K562 (cell line): Measurements from ENCODE around the gene ZC3H13. TPM values are rescaled to one million over a fixed set of nuclear protein-coding genes. Genes with fewer than 3 reads are reported as not detected.

ENCODE experiments used
- ATAC-seq: fragments of 200-7000 bp; cut with Tn5 transposase; 3 replicates; pipeline ENCODE4 v1.9.1; 2020; ENCODE audit warnings: moderate library complexity
- BruUV-seq: library from RNA; stranded (reverse); fragments of 400-500 nt; replicated peaks from 2 replicates; lab custom pipeline; 2021; lab: Mats Ljungman, UMichigan
- CTCF ChIA-PET: fragments of 300-600 bp; formaldehyde crosslinking; extraction: SDS; loops from one replicate; lab custom pipeline; 2021; ENCODE audit warnings: low intra/inter-chr PET ratio; lab: Yijun Ruan, JAX
- POLR2A ChIA-PET: fragments of 300-600, 350-650 bp; sonication (Branson Sonifier 250); formaldehyde crosslinking; extraction: SDS; loops from one replicate; lab custom pipeline; 2021; ENCODE audit warnings: antibody characterized with exemption, inconsistent platforms; lab: Yijun Ruan, JAX
- DNase-seq, 4 experiments: peaks; one replicate each; pipeline versions ENCODE4 v3.0.0 to v3.0.0-alpha.2; 2011 to 2018; ENCODE audit warnings: low spot score in 3 of 4, mixed read lengths in 3 of 4; ENCODE audit errors: extremely low read depth in 1 of 4
- FAIRE-seq: peaks from 2 replicates; lab custom pipeline; 2011; peaks lifted over from hg19 to GRCh38; lab: Jason Lieb, UNC
- H2AFZ ChIP-seq: 2 replicates; pipeline ENCODE4 v1.6.0; 2011; ENCODE audit warnings: low read depth, low read length, control low read depth, inconsistent platforms
- H3K27ac ChIP-seq: fragments of 200-600 bp; 3 replicates; pipeline ENCODE4 v1.8.0; 2011; ENCODE audit warnings: low read depth, mild to moderate bottlenecking, control low read depth, inconsistent platforms, low read length, moderate library complexity, mixed read lengths; ENCODE audit errors: extremely low read depth
- H3K27me3 ChIP-seq, 2 experiments: fragments of 300-600 bp in 1 of 2; 2 replicates in 1 of 2; 3 replicates in 1 of 2; pipeline versions ENCODE4 v1.6.0 to v1.8.0; 2011; ENCODE audit warnings: inconsistent platforms in 2 of 2, low read length in 2 of 2, mild to moderate bottlenecking in 1 of 2, mixed read lengths in 1 of 2, moderate library complexity in 1 of 2; ENCODE audit not compliant: control insufficient read depth in 2 of 2, insufficient read depth in 2 of 2
- H3K36me3 ChIP-seq: fragments of 300-600 bp; 3 replicates; pipeline ENCODE4 v1.8.0; 2011; ENCODE audit warnings: mild to moderate bottlenecking, low read length, inconsistent platforms; ENCODE audit not compliant: control insufficient read depth, insufficient read depth
- H3K4me1 ChIP-seq, 2 experiments: fragments of 200-600 bp in 1 of 2; replicated peaks in 1 of 2; 2 replicates in 1 of 2; 3 replicates in 1 of 2; pipeline versions ENCODE4 v1.5.1 to v1.8.0; 2011; ENCODE audit warnings: inconsistent platforms in 2 of 2, low read length in 2 of 2, mild to moderate bottlenecking in 1 of 2, mixed read lengths in 1 of 2, moderate library complexity in 1 of 2; ENCODE audit not compliant: control insufficient read depth in 2 of 2, insufficient read depth in 2 of 2
- H3K4me2 ChIP-seq: 2 replicates; pipeline ENCODE4 v1.6.1; 2011; ENCODE audit warnings: low read length, control low read depth, inconsistent platforms, mixed read lengths; ENCODE audit not compliant: insufficient read depth
- H3K4me3 ChIP-seq: fragments of 200-600 bp; sonication (generic), shearing (Covaris generic); 2 replicates; pipeline ENCODE4 v1.5.1; 2016; ENCODE audit warnings: control low read depth, inconsistent platforms
- H3K79me2 ChIP-seq: fragments of 200-600 bp; 3 replicates; pipeline ENCODE4 v1.8.0; 2011; ENCODE audit warnings: low read length, inconsistent platforms; ENCODE audit not compliant: control insufficient read depth, insufficient read depth
- H3K9ac ChIP-seq, 2 experiments: 2 replicates each; pipeline versions ENCODE4 v1.6.0 to v1.6.1; 2011; ENCODE audit warnings: low read depth in 2 of 2, low read length in 2 of 2, control low read depth in 1 of 2, inconsistent platforms in 1 of 2, mild to moderate bottlenecking in 1 of 2, mixed read lengths in 1 of 2; ENCODE audit not compliant: insufficient read depth in 1 of 2
- H3K9me1 ChIP-seq: one replicate; pipeline ENCODE4 v1.6.0; 2011; ENCODE audit warnings: inconsistent platforms, mild to moderate bottlenecking, low read length, moderate library complexity; ENCODE audit not compliant: control insufficient read depth, insufficient read depth
- H3K9me3 ChIP-seq: replicated peaks from 2 replicates; pipeline ENCODE4 v1.5.1; 2011; ENCODE audit warnings: low read depth, low read length, inconsistent platforms; ENCODE audit not compliant: control insufficient read depth, insufficient read depth
- H4K20me1 ChIP-seq: replicated peaks from 2 replicates; pipeline ENCODE4 v1.6.1; 2011; ENCODE audit warnings: low read length, inconsistent platforms, mixed read lengths; ENCODE audit not compliant: control insufficient read depth, insufficient read depth
- ARID3A ChIP-seq: IDR thresholded peaks from 2 replicates; pipeline ENCODE4 v1.6.1; 2012; ENCODE audit warnings: low read depth, low read length, improper control_type of control experiment, borderline replicate concordance
- BACH1 ChIP-seq: fragments of 200-800 bp; sonication (Bioruptor generic); IDR thresholded peaks from 2 replicates; pipeline ENCODE4 v1.6.1; 2016; ENCODE audit warnings: missing genetic modification characterization, missing compliant biosample characterization
- CEBPB ChIP-seq: fragments of 450-650 bp; IDR thresholded peaks from 2 replicates; pipeline ENCODE4 v1.6.1; 2016; ENCODE audit warnings: missing genetic modification characterization, missing compliant biosample characterization
- ETV1 ChIP-seq: fragments of 450-650 bp; conservative IDR thresholded peaks from 2 replicates; pipeline ENCODE4 v1.6.1; 2016; ENCODE audit warnings: missing genetic modification characterization, control low read depth, low read depth, missing compliant biosample characterization
- GABPB1 ChIP-seq: sonication (generic); formaldehyde crosslinking; IDR thresholded peaks from 2 replicates; pipeline ENCODE4 v1.8.0; 2022; ENCODE audit warnings: mild to moderate bottlenecking, missing genetic modification reagents
- KDM2B ChIP-seq: fragments of 250-450 bp; sonication (Bioruptor Pico); IDR thresholded peaks from 2 replicates; pipeline ENCODE4 v1.8.0; 2021; ENCODE audit warnings: mild to moderate bottlenecking, moderate library complexity
- NR4A1 ChIP-seq, 2 experiments: fragments of 250-450 bp in 1 of 2; fragments of 450-650 bp in 1 of 2; sonication (Bioruptor Pico) in 1 of 2; IDR thresholded peaks; 2 replicates each; pipeline versions ENCODE4 v1.4.0 to v1.6.1; 2016 to 2020; ENCODE audit warnings: mild to moderate bottlenecking in 2 of 2, missing compliant biosample characterization in 1 of 2, missing genetic modification characterization in 1 of 2, moderate library complexity in 1 of 2
- PHF8 ChIP-seq: fragments of 200-600 bp; sonication (generic); IDR thresholded peaks from 2 replicates; pipeline ENCODE4 v1.6.1; 2012; ENCODE audit warnings: mixed run types, mild to moderate bottlenecking, inconsistent platforms, low read length, moderate library complexity, borderline replicate concordance
- SETDB1 ChIP-seq: IDR thresholded peaks from one replicate; pipeline ENCODE4 v1.6.1; 2012; ENCODE audit warnings: low read length, control low read depth, inconsistent platforms
- SOX6 ChIP-seq: fragments of 450-650 bp; IDR thresholded peaks from 2 replicates; pipeline ENCODE4 v1.6.1; 2014; ENCODE audit warnings: mild to moderate bottlenecking
- STAT5A ChIP-seq: IDR thresholded peaks from 2 replicates; pipeline ENCODE4 v1.6.1; 2012; ENCODE audit warnings: low read length, inconsistent platforms, borderline replicate concordance
- TAF9B ChIP-seq: fragments of 450-650 bp; IDR thresholded peaks from 2 replicates; pipeline ENCODE4 v1.6.1; 2018; ENCODE audit warnings: mild to moderate bottlenecking; ENCODE audit not compliant: partially characterized antibody
- ZKSCAN1 ChIP-seq: fragments of 150-350 bp; IDR thresholded peaks from 2 replicates; pipeline ENCODE4 v1.6.1; 2016; ENCODE audit warnings: low read depth, low read length
- ZNF175 ChIP-seq: fragments of 200-800 bp; sonication (Bioruptor generic); IDR thresholded peaks from 2 replicates; pipeline ENCODE4 v1.6.1; 2016; ENCODE audit warnings: low read depth, mild to moderate bottlenecking, missing genetic modification characterization, missing compliant biosample characterization
- ZNF766 ChIP-seq: fragments of 200-800 bp; sonication (Bioruptor generic); conservative IDR thresholded peaks from 2 replicates; pipeline ENCODE4 v1.6.1; 2016; ENCODE audit warnings: missing genetic modification characterization, missing compliant biosample characterization
- in situ Hi-C: fragments of 300-500 bp; cut with MboI; formaldehyde crosslinking; loops from 4 replicates; pipeline ENCODE4 v1.15.0; 2018; ENCODE audit warnings: inconsistent platforms, mixed read lengths
- intact Hi-C: fragments of 100-400 bp; cut with micrococcal nuclease; formaldehyde crosslinking; loops from 2 replicates; pipeline ENCODE4 v1.14.2; 2022
- polyA plus RNA-seq, 8 experiments: library from polyadenylated mRNA; depleted of rRNA in 4 of 8; stranded (reverse) in 5 of 8; unstranded in 3 of 8; fragments of >200 nt; fragmentation: Nextera tagmentation in 2 of 8; fragmentation: Illumina TruSeq in 1 of 8; extraction: Ambion mirVana in 2 of 8; extraction: Trizol in 1 of 8; gene quantifications; 2 replicates each; pipeline versions ENCODE4 v1.2.1 to v1.2.3, GENCODE V29; 2011 to 2014; ENCODE audit warnings: inconsistent platforms in 1 of 8, missing spikeins in 1 of 8
- total RNA-seq, 7 experiments: library from RNA; depleted of rRNA in 6 of 7; stranded (reverse); fragments of >200 nt in 6 of 7; fragmentation: Illumina TruSeq in 2 of 7; extraction: Trizol in 2 of 7; gene quantifications; 2 replicates each; pipeline versions ENCODE4 v1.2.1 to v1.2.3, GENCODE V29; 2011 to 2021; ENCODE audit warnings: low replicate concordance in 1 of 7
- TF ChIP-seq, protein P1 (sequence below): IDR thresholded peaks from 2 replicates; pipeline ENCODE4 v1.6.1; 2016; ENCODE audit warnings: missing genetic modification characterization, missing compliant biosample characterization
- TF ChIP-seq, protein P2 (sequence below), 2 experiments: fragments of 450-650 bp; IDR thresholded peaks; 2 replicates each; pipeline ENCODE4 v1.6.1; 2016

ZC3H13 gene
- total and polyA plus RNA-seq, 9 of the 15 experiments (the other 6 are each of a cell fraction or from before 2014, with no cell fraction given): 4.9 to 27.6 (median 12.1) TPM

DNA sequence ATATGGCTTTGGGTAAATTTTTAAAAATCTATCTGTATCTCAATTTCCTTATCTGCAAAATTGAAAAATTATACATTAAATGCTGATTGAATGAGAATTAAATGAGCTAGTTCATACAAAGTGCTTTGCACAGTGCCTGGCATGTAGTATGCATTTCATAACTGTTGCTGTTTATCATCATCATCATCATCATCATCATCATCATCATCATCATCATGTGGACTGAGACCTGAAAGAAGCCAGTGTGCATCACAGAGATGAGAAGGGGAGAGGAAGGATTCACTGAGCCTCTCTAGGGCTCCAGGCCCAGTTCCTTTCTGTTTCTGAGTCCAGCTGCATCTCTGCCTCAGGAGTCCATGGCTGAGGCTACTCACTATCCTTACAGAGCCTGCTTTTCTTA lies 6.9 kb upstream of the ZC3H13 start:
- FAIRE-seq: no peak
- H3K4me3 ChIP-seq: no peak overlapping the region
- no peak for ATAC-seq
- POLR2A ChIA-PET: no interaction called here
- CTCF ChIA-PET: no interaction called here
- H2AFZ ChIP-seq: no peak overlapping the region
- H3K9me1 ChIP-seq: no peaks in the 10 kb centered on the region
- intact Hi-C loops (no loop called here), in situ Hi-C loops (no loop called here)
- H3K79me2 ChIP-seq: no peaks in the 10 kb centered on the region
- H3K27ac ChIP-seq: no peak overlapping the region
- no peak overlapping the region for H3K4me2 ChIP-seq
- no peaks in the 10 kb centered on the region for H3K9me3 ChIP-seq
- no peaks in the 10 kb centered on the region for H4K20me1 ChIP-seq
- no peak for DNase-seq
- H3K36me3 ChIP-seq: no peaks in the 10 kb centered on the region
- no peaks in the 10 kb centered on the region for H3K27me3 ChIP-seq
- no peak overlapping the region for H3K9ac ChIP-seq
- H3K4me1 ChIP-seq: peaks cover 0 to 6% of the 10 kb centered on the region in 2 experiments; a peak in 2 of 5 replicates
- BruUV-seq: no TSS peak
- TF ChIP-seq, protein P1, sequence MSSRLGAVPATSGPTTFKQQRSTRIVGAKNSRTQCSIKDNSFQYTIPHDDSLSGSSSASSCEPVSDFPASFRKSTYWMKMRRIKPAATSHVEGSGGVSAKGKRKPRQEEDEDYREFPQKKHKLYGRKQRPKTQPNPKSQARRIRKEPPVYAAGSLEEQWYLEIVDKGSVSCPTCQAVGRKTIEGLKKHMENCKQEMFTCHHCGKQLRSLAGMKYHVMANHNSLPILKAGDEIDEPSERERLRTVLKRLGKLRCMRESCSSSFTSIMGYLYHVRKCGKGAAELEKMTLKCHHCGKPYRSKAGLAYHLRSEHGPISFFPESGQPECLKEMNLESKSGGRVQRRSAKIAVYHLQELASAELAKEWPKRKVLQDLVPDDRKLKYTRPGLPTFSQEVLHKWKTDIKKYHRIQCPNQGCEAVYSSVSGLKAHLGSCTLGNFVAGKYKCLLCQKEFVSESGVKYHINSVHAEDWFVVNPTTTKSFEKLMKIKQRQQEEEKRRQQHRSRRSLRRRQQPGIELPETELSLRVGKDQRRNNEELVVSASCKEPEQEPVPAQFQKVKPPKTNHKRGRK (tag): no peak
- TF ChIP-seq KDM2B (CRISPR knock-in tag): no peak
- TF ChIP-seq CEBPB (tag): no peak
- TF ChIP-seq ZNF766: no peak
- no peak for TF ChIP-seq STAT5A
- no peak for TF ChIP-seq ETV1 (tag)
- no peak for TF ChIP-seq ARID3A
- no peak for TF ChIP-seq GABPB1 (CRISPR knock-in tag)
- no peak for TF ChIP-seq PHF8
- no peak for TF ChIP-seq ZNF175 (CRISPR knock-in tag)
- no peak for TF ChIP-seq SOX6
- TF ChIP-seq TAF9B: no peak
- TF ChIP-seq NR4A1 (CRISPR knock-in tag; IDR thresholded peaks at IDR 0.05): no peak
- no peak for TF ChIP-seq NR4A1 (tag; IDR thresholded peaks at IDR 0.05)
- no peak for TF ChIP-seq ZKSCAN1
- no peak for TF ChIP-seq SETDB1
- TF ChIP-seq, protein P2, sequence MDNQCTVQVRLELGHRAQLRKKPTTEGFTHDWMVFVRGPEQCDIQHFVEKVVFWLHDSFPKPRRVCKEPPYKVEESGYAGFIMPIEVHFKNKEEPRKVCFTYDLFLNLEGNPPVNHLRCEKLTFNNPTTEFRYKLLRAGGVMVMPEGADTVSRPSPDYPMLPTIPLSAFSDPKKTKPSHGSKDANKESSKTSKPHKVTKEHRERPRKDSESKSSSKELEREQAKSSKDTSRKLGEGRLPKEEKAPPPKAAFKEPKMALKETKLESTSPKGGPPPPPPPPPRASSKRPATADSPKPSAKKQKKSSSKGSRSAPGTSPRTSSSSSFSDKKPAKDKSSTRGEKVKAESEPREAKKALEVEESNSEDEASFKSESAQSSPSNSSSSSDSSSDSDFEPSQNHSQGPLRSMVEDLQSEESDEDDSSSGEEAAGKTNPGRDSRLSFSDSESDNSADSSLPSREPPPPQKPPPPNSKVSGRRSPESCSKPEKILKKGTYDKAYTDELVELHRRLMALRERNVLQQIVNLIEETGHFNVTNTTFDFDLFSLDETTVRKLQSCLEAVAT (IDR thresholded peaks at IDR 0.05): no peak
- no peak for TF ChIP-seq BACH1
